T-helper 22 cell (primary cell): ENCODE measurements around the gene AHDC1.
"Not testable (repeated sequence)": the region's sequence is repeated elsewhere in the genome, so short reads cannot be mapped to it uniquely, and the experiment has no call there.

Experiments used
- DNase-seq: peaks from one replicate; pipeline ENCODE4 v3.0.0-alpha.2; 2020; ENCODE audit warnings: low read depth

AHDC1 gene

DNA sequence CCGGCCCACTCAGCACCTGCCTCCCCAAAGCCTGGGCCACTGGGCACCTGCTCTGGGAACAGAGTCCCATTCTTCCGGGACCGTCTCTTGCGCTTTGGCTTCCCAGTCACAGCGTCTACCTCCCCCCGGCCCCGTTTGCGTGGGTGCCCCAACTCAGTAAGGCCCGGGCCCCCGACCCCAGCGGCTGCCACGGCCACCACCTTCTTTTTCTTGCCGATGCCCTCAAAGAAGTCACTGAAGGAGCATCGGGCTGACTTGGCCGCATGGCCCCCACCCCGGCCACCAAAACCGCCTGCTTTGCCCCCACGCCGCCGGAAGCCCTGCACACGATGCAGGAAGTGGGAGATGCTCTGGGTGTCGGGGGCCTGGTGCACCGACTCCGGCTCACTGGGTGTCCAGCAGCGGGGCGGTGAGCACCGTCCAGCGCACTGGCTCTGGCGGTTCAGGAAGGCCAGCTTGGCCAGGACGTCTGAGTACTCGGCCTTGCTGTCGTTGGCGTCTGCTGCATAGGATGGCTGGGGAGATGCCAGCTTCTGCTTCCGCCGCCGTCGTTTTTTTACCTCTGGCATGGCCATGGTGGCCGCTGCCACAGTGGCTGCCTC, 54.0 kb downstream of the AHDC1 start:
- no peak for DNase-seq

- DNase-seq, result no peak
These were observed 54.9 kb downstream of the AHDC1 start for GRCh38 chr1:27548858-27549719.

DNA sequence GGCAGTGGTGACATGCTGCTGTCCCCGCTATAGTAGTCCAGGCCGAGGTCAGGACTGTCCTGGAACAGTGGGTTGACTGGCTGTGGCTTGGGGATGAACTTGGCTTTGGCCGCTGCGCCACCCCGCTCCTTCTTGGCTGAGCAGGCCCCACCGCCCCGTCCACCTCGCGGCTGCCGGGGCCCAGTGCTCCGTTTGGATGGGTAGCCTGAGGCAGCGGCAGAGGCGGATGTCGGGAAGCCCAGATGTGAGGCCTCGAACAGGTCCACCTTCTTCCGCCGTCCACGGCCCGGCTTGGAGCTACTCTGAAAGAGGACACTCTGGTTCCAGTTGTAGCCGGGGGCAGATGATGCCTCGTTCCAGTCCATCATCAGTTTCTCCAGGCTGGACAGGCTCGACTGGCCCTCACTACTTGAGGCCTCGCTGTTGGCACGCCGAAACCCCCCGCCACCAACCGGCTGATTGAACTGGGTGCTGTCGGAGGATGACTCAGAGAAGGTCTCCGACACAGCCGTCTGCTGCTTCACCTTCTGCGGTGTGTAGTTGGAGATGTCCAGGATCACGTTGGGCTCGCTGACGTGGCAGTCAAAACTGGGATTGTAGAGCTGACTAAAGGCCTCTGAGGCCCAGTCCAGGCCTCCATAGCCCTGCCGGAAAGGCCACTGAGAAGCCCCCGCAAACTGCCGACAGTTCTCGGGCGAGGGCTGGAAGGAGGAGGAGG, 55.6 kb downstream of the AHDC1 start:
- DNase-seq, result no peak

- DNase-seq, result no peak
These were observed 56.5 kb downstream of the AHDC1 start for GRCh38 chr1:27547220-27548116.

- DNase-seq, result no peak
These were observed 58.1 kb downstream of the AHDC1 start for GRCh38 chr1:27545876-27546275.

- no peak for DNase-seq
These were observed 58.7 kb downstream of the AHDC1 start for GRCh38 chr1:27545271-27545670.

GRCh38 chr1:27544834-27545233, 59.1 kb downstream of the AHDC1 start:
- no peak for DNase-seq

GRCh38 chr1:27543284-27543683, 60.7 kb downstream of the AHDC1 start:
- DNase-seq, result no peak

DNA sequence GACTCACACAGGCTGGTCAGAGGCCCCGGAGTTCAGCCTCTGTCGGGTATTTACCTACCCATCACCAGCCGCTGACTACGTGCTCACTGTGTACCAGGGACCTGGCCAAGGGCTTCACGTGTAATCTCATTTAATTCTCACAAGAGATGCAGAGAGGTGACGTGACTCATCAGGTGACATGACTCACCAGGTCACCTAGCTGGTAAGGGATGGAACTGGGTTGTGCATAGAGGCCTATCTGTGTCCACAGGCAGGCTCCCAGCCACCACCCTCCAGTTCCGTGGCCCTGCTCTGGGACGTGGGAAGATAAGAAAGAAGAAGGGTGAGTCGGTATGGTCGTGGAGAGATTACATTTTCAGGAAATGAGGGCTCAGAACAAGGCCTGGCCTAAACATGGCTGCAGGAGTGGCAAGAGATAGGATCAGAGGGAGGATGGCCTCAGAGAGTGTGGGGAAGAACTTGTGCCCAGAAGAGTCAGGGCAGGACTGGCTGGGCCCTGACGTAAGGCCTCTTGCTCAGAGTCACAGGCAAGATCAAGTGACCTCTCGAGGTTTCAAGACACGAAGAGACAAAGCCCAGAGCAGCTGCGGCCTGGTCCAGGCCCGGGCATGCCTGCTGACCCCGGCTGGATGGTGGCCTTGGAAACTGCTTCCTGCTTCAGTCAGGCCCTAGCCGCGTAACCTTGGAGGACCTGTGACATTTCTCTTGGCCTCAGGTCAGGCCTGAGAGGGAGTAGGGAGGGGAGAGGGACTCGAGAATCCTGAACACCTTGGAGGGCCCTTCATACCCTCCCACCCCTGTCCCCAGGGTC, 61.3 kb downstream of the AHDC1 start:
- no peak for DNase-seq

- no peak for DNase-seq
These were observed 63.8 kb downstream of the AHDC1 start for GRCh38 chr1:27539901-27540861.

- DNase-seq, result no peak
These were observed 65.2 kb downstream of the AHDC1 start for GRCh38 chr1:27538793-27539192.

GRCh38 chr1:27538305-27538676, 65.7 kb downstream of the AHDC1 start:
- not testable (repeated sequence) for DNase-seq

DNA sequence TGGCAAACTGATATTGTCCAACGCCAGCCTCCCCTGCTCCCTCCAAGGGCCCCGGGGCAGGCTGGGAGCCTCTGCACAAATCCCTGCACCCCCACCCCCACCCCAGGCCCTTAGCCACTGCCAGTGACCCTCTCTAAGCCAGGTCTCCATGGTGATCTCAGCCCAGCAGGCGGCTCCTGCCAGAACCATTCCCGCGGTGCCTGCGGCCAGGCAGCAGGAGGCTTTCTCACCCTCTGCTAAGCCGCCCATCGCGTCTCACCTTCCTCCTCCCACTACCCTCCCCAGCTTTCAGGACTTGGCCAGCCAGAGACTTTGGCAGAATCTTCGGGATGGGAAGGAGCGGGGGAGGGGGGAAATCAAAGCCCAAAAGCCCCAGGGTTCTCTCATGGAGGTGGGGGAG, 67.2 kb downstream of the AHDC1 start:
- DNase-seq, result no peak

- no peak for DNase-seq
These were observed 67.8 kb downstream of the AHDC1 start for GRCh38 chr1:27536010-27536757.

DNA sequence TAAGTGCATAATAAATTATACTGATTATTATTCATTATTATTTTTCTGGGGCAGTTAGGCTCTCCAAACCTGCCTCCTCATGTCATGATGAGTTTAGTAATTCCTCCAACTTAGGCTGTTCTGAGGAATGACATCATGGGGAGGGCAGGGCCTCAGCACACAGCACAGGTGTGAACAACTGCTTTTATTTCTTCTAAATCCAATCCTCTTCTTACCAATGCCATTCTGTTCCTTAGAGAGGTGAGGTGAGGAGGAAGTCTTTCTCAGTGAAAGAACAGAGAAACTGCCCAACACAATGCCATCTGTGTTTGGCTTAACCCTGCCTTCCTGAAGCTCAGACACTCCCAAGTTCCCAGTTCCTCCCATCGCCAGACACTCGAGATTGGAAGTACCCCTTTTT, 68.6 kb downstream of the AHDC1 start:
- no peak for DNase-seq

DNA sequence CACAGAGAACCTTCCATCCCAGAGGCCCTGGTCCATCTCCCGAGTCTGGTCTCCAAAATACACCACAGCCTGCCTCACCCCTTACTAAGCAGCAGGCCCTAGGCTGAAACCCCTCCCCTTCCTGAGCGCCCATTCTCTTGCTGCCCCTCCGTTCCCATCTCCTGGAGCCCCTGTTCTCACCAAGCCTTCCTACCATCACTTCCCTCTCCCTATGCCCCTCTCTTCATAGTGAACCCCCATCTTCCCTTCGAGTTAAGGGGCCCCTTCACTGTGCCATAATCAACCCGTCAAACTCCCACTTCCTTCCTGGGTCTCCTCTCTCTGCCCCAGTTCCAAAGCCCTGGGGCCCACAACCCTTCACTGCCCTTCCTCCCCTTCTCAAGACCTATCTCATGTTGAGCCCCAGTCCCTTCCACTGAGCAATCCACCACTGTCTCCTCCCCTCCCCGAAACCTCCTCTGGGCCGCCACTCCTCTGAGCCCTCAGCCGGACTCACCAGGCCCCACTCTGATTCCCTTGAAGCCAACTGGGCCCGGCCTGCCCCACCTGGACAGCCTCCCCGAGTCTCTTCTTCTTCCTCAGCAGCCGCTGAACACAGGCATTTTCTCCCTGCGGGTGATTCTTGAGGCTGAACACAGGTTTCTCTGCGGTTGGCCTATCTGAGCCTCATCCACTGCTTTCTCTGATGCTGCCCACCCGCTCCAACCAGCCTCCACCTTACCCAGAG, 71.8 kb downstream of the AHDC1 start:
- DNase-seq, result no peak

GRCh38 chr1:27530192-27530591, 73.8 kb downstream of the AHDC1 start:
- no peak for DNase-seq

- no peak for DNase-seq
These were observed 74.3 kb downstream of the AHDC1 start for GRCh38 chr1:27529704-27530018.
